Spleen (tissue), 7 donors: ENCODE data around the gene CBX1.

Experiments used
- CTCF ChIP-seq, 11 experiments: fragments of 200-600 bp in 7 of 11; fragments of 450-650 bp in 4 of 11; sonication (generic) in 4 of 11; IDR thresholded peaks in 8 of 11; conservative IDR thresholded peaks in 3 of 11; 1 replicate in 7 of 11; 2 replicates in 4 of 11; pipeline versions ENCODE4 v1.4.0 to v1.8.0; 2016 to 2021; ENCODE audit warnings: antibody characterized with exemption in 11 of 11, inconsistent platforms in 4 of 11, mild to moderate bottlenecking in 1 of 11
- POLR2A ChIP-seq, 3 donors: fragments of 450-650 bp; IDR thresholded peaks; one replicate each; pipeline ENCODE4 v1.5.1; 2017; ENCODE audit warnings: antibody characterized with exemption in 3 of 3, mild to moderate bottlenecking in 1 of 3
- POLR2AphosphoS5 ChIP-seq, 3 donors: sonication (generic); formaldehyde crosslinking; IDR thresholded peaks; one replicate each; pipeline ENCODE4 v1.5.1; 2017; ENCODE audit warnings: antibody characterized with exemption in 3 of 3
- donor health status: DM: no; HTN: no; CAD: no; lungs with moderate emphysema.
- donor health status: DM: no; HTN: no; CAD: no.
- donor health status: DM: no; HTN: no; CAD: no.

GRCh38 chr17:48021934-48022333 is 79.3 kb downstream of the CBX1 start:
- no peak for TF ChIP-seq POLR2A (IDR thresholded peaks at IDR 0.05)
- no peak for TF ChIP-seq CTCF (IDR thresholded peaks at IDR 0.05 in 8 of 11, conservative IDR thresholded peaks at IDR 0.05 in 3 of 11)
- no peak for TF ChIP-seq POLR2AphosphoS5 (IDR thresholded peaks at IDR 0.05)
